Measurements from ENCODE around the gene GLS. TPM values are rescaled to one million over a fixed set of nuclear protein-coding genes. Genes with fewer than 3 reads are reported as not detected.
A peak's percentile ranks its signal among the peaks of the same experiment; 100 is the strongest.

The GLS gene
- total RNA-seq, 6 experiments from 2014 or later, result 191 to 431 (median 201) TPM

DNA sequence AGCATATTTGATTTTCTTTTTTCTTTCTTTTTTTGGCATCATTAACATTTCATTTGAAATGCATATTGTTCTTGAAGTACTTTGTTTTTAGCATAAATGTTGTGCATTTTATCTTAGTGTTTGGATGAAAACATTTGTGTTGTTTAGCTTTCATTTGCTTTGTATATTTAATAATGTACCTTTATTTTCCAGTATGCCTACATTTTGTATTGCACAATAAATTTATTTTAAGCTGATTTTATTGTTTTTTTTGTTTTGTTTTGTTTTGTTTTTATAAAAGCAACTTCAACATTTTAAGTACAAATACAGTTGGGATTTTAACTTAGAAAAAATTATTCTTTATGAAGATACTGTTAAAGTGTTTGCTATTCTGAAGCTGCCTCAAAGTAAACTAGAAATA, 54.4 kb downstream of the GLS start:
- no peaks in the 10 kb centered on the region for H3K27me3 Mint-ChIP-seq (ENCODE audit: insufficient read depth)
- peak overlapping the region; percentile 13; the same call in 1 of the 2 replicates for H3K4me3 Mint-ChIP-seq
- H3K9me3 Mint-ChIP-seq, result no peaks in the 10 kb centered on the region
- H3K4me1 Mint-ChIP-seq (ENCODE audit: low read depth), result peaks cover 57% of the 10 kb centered on the region
- TF ChIP-seq, protein P1, sequence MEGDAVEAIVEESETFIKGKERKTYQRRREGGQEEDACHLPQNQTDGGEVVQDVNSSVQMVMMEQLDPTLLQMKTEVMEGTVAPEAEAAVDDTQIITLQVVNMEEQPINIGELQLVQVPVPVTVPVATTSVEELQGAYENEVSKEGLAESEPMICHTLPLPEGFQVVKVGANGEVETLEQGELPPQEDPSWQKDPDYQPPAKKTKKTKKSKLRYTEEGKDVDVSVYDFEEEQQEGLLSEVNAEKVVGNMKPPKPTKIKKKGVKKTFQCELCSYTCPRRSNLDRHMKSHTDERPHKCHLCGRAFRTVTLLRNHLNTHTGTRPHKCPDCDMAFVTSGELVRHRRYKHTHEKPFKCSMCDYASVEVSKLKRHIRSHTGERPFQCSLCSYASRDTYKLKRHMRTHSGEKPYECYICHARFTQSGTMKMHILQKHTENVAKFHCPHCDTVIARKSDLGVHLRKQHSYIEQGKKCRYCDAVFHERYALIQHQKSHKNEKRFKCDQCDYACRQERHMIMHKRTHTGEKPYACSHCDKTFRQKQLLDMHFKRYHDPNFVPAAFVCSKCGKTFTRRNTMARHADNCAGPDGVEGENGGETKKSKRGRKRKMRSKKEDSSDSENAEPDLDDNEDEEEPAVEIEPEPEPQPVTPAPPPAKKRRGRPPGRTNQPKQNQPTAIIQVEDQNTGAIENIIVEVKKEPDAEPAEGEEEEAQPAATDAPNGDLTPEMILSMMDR (IDR thresholded peaks at IDR 0.05), result no peak
- peaks cover 29% of the 10 kb centered on the region for H3K36me3 Mint-ChIP-seq (ENCODE audit: low read depth)
- DNase-seq, result no peak
- H3K27ac Mint-ChIP-seq, result no peak overlapping the region; the same call in 1 of the 2 replicates

DNA sequence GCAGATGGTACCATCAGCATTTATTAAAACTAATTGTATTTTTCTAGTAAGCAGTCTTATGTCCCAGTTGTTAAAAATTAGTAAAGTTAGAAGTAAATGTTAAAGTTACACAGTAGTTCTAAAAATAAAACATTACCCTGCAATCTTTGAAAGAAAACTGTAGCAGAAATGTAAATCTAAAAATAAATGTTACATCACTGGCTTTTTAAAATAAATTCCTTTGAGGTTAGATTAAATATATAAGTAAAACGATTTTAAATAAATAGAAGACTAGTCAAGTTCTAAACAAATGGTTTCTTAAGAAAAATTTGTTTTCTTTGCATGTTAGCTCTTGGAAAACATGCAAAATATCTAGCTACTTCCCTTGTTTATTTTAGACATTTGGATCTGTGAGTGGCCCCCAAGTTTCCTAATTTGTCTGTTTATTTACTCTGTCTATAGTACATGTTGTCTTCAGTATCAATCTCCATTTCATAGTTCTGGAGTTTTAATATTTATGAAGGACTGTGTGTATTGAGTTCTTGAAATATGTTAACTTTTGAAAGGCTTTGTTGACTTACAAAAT, 58.2 kb downstream of the GLS start:
- H3K9me3 Mint-ChIP-seq, result no peaks in the 10 kb centered on the region; the same call in 1 of the 2 replicates
- no peaks in the 10 kb centered on the region for H3K27me3 Mint-ChIP-seq (ENCODE audit: insufficient read depth)
- H3K4me1 Mint-ChIP-seq (ENCODE audit: low read depth), result peaks cover 43% of the 10 kb centered on the region
- H3K36me3 Mint-ChIP-seq (ENCODE audit: low read depth), result peaks cover 16% of the 10 kb centered on the region
- TF ChIP-seq, protein P1 (IDR thresholded peaks at IDR 0.05), result no peak
- H3K4me3 Mint-ChIP-seq, result peak overlapping the region; percentile 45
- no peak for DNase-seq
- H3K27ac Mint-ChIP-seq, result peak overlapping the region; percentile 62

DNA sequence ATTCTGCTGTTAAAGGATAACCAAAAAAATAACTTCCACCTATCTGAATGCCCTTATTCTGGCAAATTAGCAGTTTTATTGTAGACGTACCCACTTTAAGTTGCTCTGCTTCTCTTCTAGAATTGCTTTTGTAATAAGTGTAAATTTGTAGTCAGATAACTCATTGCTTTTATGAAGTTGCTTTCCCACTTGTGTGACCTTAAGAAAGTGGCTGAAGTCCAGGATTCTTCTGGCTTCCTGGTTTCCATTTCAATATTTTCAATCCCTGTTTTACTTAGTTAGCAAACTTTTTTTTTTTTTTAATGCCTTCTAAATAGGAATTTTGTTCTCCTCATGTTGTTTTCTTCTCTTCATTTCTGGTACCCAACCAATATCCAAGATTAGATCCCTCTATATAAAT, 59.8 kb downstream of the GLS start:
- Mint-ChIP-seq H3K27me3 (ENCODE audit: insufficient read depth) (peaks cover 3% of the 10 kb centered on the region), H3K4me3 (no peak overlapping the region), H3K36me3 (ENCODE audit: low read depth) (peaks cover 13% of the 10 kb centered on the region), H3K4me1 (ENCODE audit: low read depth) (peaks cover 30% of the 10 kb centered on the region), H3K27ac (peak overlapping the region; percentile 31; the same call in 1 of the 2 replicates), H3K9me3 (no peaks in the 10 kb centered on the region; the same call in 1 of the 2 replicates)
- no peak for DNase-seq
- TF ChIP-seq, protein P1 (IDR thresholded peaks at IDR 0.05), result no peak

DNA sequence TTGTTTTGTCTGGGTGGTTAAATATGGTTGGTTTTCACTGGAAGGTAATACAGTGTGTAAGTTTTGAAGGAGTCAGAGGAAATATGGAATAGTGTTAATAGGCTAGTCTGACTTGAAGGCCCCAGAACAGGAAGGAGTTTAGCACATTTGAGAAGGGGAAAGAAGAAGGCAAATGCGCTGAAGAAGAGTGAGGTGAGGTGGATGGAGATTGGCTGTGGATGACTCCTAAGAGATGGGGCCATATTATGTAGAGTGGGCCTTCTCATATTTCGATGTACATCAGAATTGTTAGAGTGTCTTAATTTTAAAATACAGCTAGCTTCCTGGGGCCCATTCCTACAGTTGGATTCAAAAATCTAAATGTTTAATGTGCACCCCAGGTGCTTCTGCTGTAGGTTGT, 61.0 kb downstream of the GLS start:
- Mint-ChIP-seq H3K27ac (no peak overlapping the region), H3K36me3 (ENCODE audit: low read depth) (peaks cover 7% of the 10 kb centered on the region; the same call in 1 of the 2 replicates), H3K27me3 (ENCODE audit: insufficient read depth) (peaks cover 6% of the 10 kb centered on the region), H3K4me3 (no peak overlapping the region), H3K9me3 (no peaks in the 10 kb centered on the region; the same call in 1 of the 2 replicates), H3K4me1 (ENCODE audit: low read depth) (peaks cover 23% of the 10 kb centered on the region)
- no peak for DNase-seq
- TF ChIP-seq, protein P1 (IDR thresholded peaks at IDR 0.05), result no peak

DNA sequence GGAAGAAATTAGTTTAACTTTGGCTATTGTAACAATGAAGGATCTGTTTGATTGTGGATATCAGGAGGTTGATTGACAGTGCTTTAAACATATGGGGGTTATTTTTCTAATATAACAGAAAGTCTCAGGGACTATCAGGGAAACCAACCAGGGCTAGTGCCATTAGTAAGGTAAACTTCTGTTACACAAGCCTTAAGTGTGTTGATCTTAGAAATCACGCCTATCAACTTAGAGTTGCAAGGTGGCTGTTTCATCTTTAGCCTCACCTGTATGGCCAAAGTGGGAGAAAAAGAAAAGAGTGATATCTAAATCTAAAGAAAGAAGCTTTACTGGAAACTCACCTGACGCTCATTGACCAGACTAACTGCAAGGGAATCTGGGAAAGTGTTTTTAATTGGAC, 62.1 kb downstream of the GLS start:
- Mint-ChIP-seq H3K36me3 (ENCODE audit: low read depth) (no peaks in the 10 kb centered on the region), H3K27ac (no peak overlapping the region), H3K4me1 (ENCODE audit: low read depth) (peaks cover 13% of the 10 kb centered on the region), H3K27me3 (ENCODE audit: insufficient read depth) (peaks cover 8% of the 10 kb centered on the region), H3K4me3 (no peak overlapping the region), H3K9me3 (no peaks in the 10 kb centered on the region; the same call in 1 of the 2 replicates)
- TF ChIP-seq, protein P1 (IDR thresholded peaks at IDR 0.05), result no peak
- no peak for DNase-seq
